ENCODE data around the gene TBC1D10B. TPM values are rescaled to one million over a fixed set of nuclear protein-coding genes. Genes with fewer than 3 reads are reported as not detected.
A peak's percentile ranks its signal among the peaks of the same experiment; 100 is the strongest.

Gene TBC1D10B
- total RNA-seq, 2 experiments from 2014 or later = 12.7 to 14.7 TPM

DNA sequence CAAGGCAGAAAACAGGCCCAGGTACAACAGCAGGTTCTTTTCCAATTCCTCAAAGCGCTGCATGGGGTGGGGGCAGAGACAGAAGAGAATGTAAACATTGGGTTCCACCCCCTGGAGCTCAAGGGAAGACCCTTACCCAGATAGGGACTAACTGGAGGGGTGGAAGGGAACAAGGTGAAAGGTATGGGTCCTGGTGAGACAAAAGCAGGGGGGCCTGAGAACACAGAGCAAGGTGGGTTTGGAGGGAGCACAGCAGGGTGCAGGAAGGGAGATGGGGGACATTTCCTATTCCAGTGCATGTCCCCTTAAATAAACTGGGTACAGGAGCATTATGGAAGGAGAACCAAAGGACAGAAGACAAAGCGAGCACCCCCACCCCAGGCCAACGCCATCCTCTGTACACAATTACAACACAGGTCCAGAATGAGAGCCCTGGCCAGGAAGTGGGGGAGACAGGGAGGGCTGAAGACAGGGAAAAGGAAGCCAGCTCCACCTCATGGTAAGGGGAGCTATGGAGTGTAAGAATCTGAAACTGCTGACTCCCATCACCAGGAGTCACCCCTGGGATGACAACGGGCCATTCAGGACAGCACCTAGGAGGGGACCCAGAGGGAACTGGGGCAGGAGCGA is 13.1 kb downstream of the TBC1D10B start:
- Histone ChIP-seq H3K4me3 (ENCODE audit: low read length) (no peak overlapping the region), H3K27me3 (ENCODE audit: control insufficient read depth in 1 of 2, insufficient read depth in 2 of 2, low read length in 2 of 2) (no peaks in the 10 kb centered on the region), H3K36me3 (ENCODE audit: insufficient read depth, low read length) (peaks cover 43% of the 10 kb centered on the region), H3K27ac (ENCODE audit: low read depth in 1 of 2, low read length in 2 of 2) (peak overlapping the region; percentile 92 to 99), H3K9me3 (ENCODE audit: control insufficient read depth in 1 of 2, insufficient read depth in 1 of 2, low read length in 2 of 2) (no peaks in the 10 kb centered on the region), H3K4me1 (ENCODE audit: insufficient read depth, low read length) (peaks cover 35% of the 10 kb centered on the region)
- Mint-ChIP-seq H3K4me3 (peak overlapping the region; percentile 62), H3K27me3 (no peaks in the 10 kb centered on the region), H3K4me1 (ENCODE audit: low read depth) (peaks cover 25% of the 10 kb centered on the region), H3K27ac (peak overlapping the region; percentile 89), H3K9me3 (no peaks in the 10 kb centered on the region), H3K36me3 (ENCODE audit: low read depth) (peaks cover 67% of the 10 kb centered on the region)
- CTCF ChIA-PET = interaction anchor here (0.9 kb wide), 1 partner anchor 10 kb away, joined by 3 read pairs; no protein-coding TSS in a partner anchor
- TF ChIP-seq, protein P1, sequence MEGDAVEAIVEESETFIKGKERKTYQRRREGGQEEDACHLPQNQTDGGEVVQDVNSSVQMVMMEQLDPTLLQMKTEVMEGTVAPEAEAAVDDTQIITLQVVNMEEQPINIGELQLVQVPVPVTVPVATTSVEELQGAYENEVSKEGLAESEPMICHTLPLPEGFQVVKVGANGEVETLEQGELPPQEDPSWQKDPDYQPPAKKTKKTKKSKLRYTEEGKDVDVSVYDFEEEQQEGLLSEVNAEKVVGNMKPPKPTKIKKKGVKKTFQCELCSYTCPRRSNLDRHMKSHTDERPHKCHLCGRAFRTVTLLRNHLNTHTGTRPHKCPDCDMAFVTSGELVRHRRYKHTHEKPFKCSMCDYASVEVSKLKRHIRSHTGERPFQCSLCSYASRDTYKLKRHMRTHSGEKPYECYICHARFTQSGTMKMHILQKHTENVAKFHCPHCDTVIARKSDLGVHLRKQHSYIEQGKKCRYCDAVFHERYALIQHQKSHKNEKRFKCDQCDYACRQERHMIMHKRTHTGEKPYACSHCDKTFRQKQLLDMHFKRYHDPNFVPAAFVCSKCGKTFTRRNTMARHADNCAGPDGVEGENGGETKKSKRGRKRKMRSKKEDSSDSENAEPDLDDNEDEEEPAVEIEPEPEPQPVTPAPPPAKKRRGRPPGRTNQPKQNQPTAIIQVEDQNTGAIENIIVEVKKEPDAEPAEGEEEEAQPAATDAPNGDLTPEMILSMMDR (IDR thresholded peaks at IDR 0.05) = no peak
- POLR2A ChIA-PET = interaction anchor here (0.9 to 4.6 kb wide), 7 partner anchors 12 to 292 kb away, joined by 4 to 17 read pairs (median 5); partner anchors contain the start of genes ALDOA and TBC1D10B
- intact Hi-C loops (cut with DNase I, micrococcal nuclease) = loop anchor here (5.0 to 10.0 kb wide), 2 partner anchors 48 to 200 kb away; partner anchors contain the start of genes ZNF771 (in 2 of the 2) and ZNF764 (in 1 of the 2)
- DNase-seq (no peak), ATAC-seq (ENCODE audit: poor library complexity) (no peak)

DNA sequence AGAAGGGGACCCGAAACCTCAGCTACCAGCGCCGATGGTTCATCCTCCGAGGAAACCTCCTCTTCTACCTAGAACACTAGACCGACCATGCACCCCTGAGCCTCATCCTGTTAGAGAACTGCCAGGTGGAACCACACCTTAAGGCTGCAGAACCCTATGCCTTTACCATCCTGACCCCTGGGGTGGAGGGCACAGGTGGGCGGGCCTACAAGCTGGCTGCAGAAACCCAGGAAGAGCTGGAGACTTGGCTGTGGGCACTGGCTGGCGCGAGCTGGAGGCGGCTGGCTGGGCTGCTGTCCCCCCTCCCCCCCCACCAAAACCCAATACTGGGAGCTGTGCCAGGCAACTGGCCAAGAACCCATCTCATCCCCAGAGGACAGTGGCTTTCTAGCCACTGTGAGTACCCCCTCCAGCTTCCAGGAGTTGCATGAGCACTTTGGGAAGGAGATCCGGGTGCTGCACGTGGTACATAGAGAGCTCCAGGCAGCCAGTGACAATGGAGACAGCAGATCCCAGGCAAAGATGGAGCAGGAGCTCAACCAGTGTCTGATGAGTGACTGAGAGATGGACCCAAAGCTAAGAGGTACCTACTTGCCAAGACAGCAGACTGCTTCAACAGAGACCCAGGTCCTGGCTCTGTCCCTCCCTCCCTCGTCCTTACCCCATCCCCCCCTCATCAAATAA is 13.8 kb downstream of the TBC1D10B start:
- DNase-seq = peak in 2 of 14 experiments; percentile 31 to 39
- Mint-ChIP-seq H3K27ac (peak overlapping the region; percentile 89), H3K4me1 (ENCODE audit: low read depth) (peaks cover 24% of the 10 kb centered on the region), H3K36me3 (ENCODE audit: low read depth) (peaks cover 73% of the 10 kb centered on the region), H3K4me3 (peak overlapping the region; percentile 91), H3K9me3 (no peaks in the 10 kb centered on the region), H3K27me3 (no peaks in the 10 kb centered on the region)
- peaks cover 35% of the 10 kb centered on the region for H3K4me1 ChIP-seq (ENCODE audit: insufficient read depth, low read length)
- H3K9me3 ChIP-seq (ENCODE audit: control insufficient read depth in 1 of 2, insufficient read depth in 1 of 2, low read length in 2 of 2) = no peaks in the 10 kb centered on the region
- ChIA-PET POLR2A (interaction anchor here (0.9 to 4.6 kb wide), 7 partner anchors 12 to 291 kb away, joined by 3 to 17 read pairs (median 5); partner anchors contain the start of gene ALDOA), CTCF (interaction anchor here (0.9 kb wide), 1 partner anchor 10 kb away, joined by 3 read pairs; no protein-coding TSS in a partner anchor)
- TF ChIP-seq, protein P1 (IDR thresholded peaks at IDR 0.05) = no peak
- ATAC-seq (ENCODE audit: poor library complexity) = no peak
- H3K27me3 ChIP-seq (ENCODE audit: control insufficient read depth in 1 of 2, insufficient read depth in 2 of 2, low read length in 2 of 2) = no peaks in the 10 kb centered on the region
- H3K27ac ChIP-seq (ENCODE audit: low read depth in 1 of 2, low read length in 2 of 2) = peak overlapping the region; percentile 92 to 99
- peaks cover 47% of the 10 kb centered on the region for H3K36me3 ChIP-seq (ENCODE audit: insufficient read depth, low read length)
- no peak overlapping the region for H3K4me3 ChIP-seq (ENCODE audit: low read length)
- intact Hi-C loops (cut with DNase I, micrococcal nuclease) = loop anchor here (5.0 to 10.0 kb wide), 2 partner anchors 48 to 201 kb away; partner anchors contain the start of genes ZNF771 (in 2 of the 2) and ZNF764 (in 1 of the 2)

DNA sequence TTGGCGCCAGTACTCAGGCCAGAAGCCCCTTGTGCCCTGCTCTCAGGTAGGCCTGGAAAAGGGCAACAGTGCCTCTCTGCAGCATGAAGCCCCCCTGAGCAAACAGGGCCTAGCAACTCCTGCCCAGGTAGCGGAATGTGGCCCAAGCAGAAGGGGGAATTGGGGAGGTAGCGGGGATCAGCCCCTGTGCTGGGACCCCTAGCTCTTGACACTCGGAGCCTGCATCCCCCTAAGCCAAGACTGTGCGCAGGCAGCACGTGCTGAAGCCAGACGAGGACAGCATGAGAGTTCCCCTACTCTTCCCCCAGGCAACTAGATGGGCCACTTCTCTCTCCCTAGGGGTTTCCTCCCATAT is 14.4 kb downstream of the TBC1D10B start:
- H3K4me1 Mint-ChIP-seq (ENCODE audit: low read depth) = peaks cover 24% of the 10 kb centered on the region
- Histone ChIP-seq H3K4me1 (ENCODE audit: insufficient read depth, low read length) (peaks cover 35% of the 10 kb centered on the region), H3K36me3 (ENCODE audit: insufficient read depth, low read length) (peaks cover 53% of the 10 kb centered on the region), H3K4me3 (ENCODE audit: low read length) (peak overlapping the region; percentile 98), H3K27ac (ENCODE audit: low read depth in 1 of 2, low read length in 2 of 2) (peak overlapping the region; percentile 92 to 99), H3K27me3 (ENCODE audit: control insufficient read depth in 1 of 2, insufficient read depth in 2 of 2, low read length in 2 of 2) (no peaks in the 10 kb centered on the region), H3K9me3 (ENCODE audit: control insufficient read depth in 1 of 2, insufficient read depth in 1 of 2, low read length in 2 of 2) (no peaks in the 10 kb centered on the region)
- H3K36me3 Mint-ChIP-seq (ENCODE audit: low read depth) = peaks cover 74% of the 10 kb centered on the region
- peak overlapping the region; percentile 89 for H3K27ac Mint-ChIP-seq
- peak in 1 of 14 experiments; percentile 39 for DNase-seq
- ChIA-PET CTCF (no interaction called here), POLR2A (interaction anchor here (1.0 to 4.6 kb wide), 9 partner anchors 12 to 290 kb away, joined by 3 to 19 read pairs (median 10); partner anchors contain the start of genes ALDOA, CORO1A and TBC1D10B)
- TF ChIP-seq, protein P1 (IDR thresholded peaks at IDR 0.05) = no peak
- H3K27me3 Mint-ChIP-seq = no peaks in the 10 kb centered on the region
- no peak for ATAC-seq (ENCODE audit: poor library complexity)
- intact Hi-C loops (cut with DNase I, micrococcal nuclease) = loop anchor here (1.0 to 10.0 kb wide), 6 partner anchors 14 to 201 kb away; partner anchors contain the start of genes TBC1D10B (in 2 of the 2), ZNF771 (in 2 of the 2) and ZNF764 (in 1 of the 2)
- H3K9me3 Mint-ChIP-seq = no peaks in the 10 kb centered on the region
- H3K4me3 Mint-ChIP-seq = peak overlapping the region; percentile 91

Data from CD4-positive, alpha-beta T cell (primary cell).